ENCODE results near the gene CCDC191.

Gene CCDC191

DNA sequence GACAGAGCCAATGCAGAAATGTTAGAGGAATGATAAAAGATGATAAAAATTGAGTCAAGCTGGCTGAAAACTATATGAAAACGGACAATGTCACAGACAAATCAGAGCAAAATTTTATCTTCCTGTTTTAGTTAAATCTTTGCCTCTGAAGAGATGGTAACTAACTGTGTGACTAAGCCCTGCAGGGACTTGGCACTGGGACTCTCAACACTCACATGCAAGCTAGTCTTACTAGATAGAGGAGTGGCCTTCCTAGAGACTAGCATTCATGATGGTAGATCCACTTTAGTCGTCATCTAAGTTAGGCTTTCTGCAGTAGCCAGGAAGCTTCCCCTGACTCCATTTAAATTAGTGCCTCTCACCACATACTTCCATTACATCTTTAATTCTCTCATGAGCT, 4.1 kb downstream of the CCDC191 start:
- DNase-seq, result no peak

DNA sequence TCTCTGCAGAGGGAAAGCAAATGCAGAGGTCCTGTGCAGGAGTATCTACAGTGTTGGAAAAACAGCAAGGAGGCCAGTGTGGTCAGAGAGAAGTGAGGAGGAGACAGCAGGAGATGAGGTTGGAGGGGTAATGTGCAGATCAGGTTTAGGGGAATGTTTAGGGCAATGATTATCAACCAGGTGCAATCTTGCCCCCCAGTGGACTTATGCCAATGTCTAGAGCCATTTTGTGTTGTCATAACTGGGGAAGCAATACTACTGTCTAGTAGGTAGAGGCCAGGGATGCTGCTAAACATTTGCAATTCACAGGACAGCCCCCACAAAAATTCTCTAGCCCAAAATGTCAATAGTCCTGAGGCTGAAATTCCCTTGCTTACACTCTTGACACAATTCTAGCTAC, 13.1 kb downstream of the CCDC191 start:
- no peak for DNase-seq

DNA sequence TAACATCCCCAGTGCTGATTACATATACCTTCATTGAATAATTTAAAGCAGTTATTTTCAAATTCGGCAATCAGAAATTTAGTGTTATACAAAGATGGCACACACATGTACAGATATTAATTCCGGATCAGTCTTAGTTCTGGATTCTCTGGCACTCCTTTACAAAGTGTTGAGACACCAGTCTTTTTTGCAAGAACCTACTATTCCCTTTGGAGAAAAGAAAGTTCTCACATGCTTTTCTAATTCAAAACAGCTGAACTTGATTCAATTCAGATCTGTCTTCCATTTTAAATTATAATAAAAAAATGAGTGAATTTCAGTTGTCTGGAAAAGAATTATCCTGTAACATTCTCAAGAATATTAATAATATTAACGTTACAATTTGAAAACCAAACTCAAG, 20.4 kb downstream of the CCDC191 start:
- DNase-seq, result no peak

DNA sequence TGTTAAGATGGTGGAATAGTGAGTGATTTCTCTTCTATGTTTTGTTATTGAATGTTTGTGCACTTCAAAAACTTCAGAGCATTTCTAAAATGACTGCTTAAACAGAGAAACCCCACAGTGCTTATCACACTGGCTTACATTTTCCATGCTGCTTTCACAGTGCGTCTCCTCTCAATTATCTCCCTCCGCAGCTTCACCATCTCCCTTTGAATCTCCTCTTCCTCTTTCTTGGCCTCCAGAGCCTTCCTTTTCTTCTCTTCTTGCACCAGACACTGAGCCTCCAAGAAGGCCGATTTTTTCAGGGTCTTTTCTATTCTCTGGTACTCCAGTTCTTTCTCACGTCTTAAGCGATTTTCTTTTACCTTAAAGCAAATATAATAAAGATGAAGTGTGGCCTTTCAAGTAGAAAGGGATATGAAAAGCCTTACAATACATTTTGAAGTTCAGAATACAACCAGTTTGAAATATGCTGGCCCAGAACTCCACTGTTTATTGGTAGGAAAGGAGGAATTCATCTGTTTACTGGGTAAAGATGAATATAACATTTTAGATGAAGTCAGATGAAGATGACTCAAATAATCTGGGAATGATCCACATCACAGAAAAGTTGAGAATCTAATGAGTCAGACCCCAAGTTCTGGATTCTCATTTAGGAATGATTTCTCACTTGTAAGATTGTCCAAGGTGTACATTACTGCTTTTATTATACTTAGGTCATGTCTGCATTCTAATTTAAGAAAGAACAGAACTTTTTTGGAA, 21.4 kb downstream of the CCDC191 start:
- DNase-seq, result no peak

DNA sequence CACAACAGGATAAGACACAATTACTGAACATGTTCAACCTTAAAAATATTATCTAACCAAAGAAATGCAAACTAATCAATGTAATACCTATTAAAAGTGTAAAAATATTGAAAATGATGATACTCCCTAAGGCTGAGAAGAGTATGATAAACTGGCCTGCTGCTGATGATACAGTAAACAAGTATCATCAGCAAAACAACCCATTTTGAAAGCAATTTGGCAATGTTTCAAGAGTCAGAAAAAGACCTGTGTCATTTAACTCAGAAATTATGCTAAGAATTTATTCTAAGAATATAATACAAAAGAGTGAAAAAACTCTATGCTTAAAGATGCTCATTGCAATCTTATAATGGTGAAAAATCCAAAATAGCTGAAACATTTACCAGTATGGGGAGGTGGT, 22.1 kb downstream of the CCDC191 start:
- DNase-seq, result no peak

DNA sequence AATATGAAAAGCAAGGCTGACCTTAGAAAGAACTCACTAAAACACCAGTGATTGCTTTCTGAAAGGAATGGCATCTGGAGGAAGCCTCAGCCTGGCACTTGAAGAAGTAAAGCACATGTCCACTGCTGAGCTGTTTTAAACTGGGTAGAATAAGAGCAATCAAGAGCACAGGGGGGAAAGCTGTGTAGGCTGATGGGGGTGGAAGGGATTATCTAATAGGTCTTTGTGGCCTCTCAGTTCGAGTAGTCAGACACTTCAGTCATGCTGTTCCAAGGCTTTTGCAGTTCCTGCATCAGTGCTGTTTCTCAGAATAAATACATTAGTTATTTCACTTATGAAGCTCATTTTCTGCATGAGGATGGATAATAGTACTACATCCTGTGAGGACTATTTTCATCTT, 22.6 kb downstream of the CCDC191 start:
- no peak for DNase-seq

DNA sequence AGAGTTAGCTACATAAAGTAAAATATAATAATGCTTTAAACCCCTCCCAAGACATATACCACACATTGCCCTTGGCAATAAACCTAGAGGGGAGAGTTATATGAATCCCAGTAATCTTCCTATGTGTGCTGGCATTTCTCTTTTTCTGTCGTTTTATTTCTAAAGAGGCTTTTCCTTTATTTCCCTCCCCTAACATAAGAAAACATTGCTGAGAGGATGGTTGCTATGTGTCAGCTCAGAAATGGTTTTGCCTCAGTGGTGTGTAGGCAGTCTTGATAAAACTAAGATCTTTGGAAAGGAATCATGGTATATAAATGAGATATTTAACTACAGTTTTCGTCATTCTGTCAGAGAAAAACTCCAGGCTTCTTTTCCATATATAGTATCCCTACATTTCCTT, 30.0 kb downstream of the CCDC191 start:
- DNase-seq, result no peak

DNA sequence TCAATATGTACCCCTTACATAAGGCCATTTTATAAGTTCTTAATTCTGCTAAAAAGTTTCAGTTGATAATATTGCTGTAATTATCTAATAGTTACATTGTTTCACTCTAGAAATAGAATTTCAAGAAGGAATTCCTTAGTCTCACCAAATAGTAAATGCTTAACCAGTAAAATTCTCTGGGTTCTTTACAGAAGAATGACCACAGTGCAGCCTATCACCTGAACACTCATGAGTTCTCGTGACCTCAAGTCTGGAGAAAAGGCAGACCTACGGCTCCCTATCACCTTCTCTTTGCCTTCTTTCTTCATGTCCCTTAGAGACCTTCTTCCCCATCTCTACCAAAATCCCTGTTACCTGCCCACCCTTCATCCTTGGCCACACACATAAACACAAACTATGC, 30.9 kb downstream of the CCDC191 start:
- no peak for DNase-seq

DNA sequence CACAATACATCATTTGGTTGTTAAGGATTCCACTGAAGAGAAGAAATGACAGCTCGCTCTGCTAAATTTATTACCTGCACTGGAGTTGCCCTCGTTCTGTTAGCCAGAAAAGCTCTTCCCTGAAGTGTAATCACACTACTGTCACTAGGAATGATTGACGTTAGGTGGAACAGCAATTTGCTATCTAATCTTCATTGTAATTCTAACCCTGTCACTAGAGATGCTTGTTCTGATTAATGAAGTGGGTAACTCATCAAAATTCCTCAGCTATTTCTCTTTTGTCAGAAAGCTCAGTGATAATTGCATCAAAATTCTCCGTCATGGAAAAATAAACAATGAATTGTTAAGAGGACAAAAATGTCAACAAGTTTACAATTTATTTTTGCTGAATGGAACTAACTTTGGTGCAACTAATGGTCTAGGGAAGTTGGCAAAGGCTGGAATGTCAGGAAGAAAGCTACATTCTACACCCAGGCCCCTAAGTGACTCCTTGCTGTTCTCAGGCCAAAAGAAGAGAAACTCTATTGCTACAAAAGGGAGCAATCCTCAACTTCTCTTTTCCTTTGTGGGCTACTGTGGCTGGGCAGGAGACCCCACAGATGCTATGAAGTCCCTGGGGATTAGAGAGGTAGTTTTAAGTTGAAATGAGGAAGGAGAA, 34.1 kb downstream of the CCDC191 start:
- DNase-seq, result no peak

DNA sequence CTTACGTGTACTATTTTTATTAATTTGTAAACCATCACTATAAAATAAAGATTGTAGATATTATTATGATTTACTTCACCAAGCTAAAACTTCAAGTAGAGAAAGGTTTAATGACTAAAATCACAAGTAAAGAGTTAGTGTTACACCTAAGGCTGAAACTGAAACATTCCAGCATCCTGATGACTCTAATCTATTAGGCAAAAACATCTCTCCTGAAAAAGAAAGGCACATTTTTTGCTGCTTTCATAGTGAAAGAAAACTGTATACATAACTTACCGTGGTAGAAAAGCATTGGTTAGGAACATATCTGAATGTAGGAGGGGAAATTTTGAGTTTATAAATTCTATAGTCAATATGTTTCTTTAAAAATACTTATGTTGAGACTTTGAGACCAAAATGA, 35.4 kb downstream of the CCDC191 start:
- no peak for DNase-seq

DNA sequence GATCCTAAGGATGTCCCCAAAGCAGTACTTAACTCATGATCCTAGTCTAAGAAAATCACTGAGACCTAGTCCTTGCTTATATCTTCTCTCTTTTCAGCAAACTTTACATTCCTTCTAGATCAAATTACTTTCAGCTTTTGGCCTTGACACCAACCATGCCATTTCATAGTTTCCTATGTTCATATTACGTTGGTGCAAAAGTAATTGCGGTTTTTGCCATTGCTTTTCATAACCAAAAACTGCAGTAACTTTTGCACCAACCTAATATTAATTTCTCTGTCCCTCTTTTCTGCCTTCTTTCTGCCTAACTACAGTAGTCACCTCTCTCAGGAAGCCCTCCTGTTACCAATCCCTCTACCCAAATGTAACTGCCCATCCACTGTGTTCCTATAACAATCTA, 36.8 kb downstream of the CCDC191 start:
- DNase-seq, result no peak

DNA sequence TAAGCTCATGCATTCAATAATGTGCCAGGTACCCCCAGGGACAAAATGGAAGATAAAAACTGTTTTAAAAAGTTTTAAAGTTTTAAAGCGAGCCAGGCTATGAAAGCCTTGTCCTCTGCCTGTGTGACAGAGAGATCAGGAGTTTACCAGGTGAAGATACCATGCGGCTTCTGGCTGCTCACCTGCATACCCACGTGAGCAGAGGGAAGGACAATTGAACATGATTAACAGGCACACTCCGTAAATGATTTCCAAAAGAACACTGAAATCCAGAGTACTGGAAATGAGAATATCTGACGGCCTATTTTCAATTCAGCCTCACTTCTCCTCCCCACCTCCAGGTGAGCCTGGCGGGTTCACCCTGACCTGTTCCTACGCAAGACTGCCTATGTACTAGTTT, 42.1 kb downstream of the CCDC191 start:
- no peak for DNase-seq

DNA sequence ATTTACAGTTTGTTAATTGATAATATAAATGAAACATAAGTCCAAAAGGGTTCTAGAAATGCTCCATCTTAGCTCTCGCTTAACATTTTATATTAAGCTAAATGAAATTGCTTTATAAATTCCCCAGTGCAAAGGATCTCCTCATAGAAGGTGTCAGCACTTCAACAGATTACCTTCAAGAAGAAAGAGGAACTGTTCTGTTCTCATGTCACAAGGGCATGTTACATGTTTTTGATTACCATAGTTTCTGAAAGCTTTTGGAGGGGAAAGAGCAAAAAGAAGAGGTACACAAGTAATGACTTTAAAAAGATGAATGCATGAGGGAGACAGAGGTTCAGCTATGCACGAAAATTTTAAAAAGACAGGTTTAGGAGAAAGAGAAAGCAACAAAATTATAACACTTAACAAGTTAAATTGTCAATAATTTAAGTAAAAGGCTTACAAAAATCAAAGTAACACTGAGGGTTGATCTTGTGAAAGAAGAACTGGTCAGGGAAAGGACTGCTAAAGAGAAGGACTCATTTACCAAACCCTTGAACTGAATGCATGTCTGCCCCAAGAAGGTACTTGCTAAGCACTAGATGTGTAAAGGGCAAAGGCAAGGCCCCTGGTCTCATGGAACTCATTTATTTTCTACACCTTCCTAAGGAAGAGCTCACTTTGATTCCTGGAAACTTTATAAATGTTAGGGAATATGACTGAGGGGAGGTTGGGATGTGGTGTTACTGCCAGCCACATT, 45.1 kb downstream of the CCDC191 start:
- DNase-seq, result no peak

DNA sequence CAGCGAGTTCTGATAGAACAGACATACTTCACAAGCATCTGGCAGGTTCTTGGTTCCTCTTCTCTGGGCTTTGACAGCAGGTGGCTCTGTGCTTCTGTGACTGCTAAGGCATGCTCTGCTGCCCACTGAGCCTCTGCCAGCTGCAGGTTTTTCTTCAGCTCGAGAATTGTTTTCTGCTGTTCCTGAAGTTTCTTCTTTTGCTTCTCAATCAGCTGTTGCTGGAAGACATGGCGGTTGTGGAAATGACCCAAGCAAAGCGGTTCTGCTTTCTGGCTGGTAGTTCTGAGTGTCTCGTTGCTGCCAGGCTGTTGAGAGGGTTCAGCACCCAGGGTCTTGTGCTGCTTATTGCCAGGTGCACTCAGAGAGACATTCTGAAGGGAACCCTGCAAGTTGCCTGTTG, 50.8 kb downstream of the CCDC191 start:
- DNase-seq, result no peak

DNA sequence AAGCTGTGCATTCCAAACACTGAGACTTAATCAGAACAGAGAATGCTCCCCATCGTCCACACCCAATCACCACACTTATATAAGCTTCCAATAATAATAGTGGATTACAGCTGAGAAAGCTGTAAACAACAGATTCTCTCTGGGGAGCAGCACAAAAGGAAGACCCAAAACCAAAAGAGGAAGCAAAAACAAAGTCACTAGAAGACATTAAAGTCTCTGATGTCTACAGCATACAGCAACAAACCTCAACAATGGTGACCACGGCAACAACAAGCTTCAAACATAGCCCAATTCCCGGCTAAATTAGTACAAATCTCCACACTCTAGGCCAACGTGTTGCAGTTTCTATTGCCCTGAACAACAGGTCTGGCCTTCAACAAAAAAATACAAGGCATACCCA, 70.8 kb downstream of the CCDC191 start:
- no peak for DNase-seq

DNA sequence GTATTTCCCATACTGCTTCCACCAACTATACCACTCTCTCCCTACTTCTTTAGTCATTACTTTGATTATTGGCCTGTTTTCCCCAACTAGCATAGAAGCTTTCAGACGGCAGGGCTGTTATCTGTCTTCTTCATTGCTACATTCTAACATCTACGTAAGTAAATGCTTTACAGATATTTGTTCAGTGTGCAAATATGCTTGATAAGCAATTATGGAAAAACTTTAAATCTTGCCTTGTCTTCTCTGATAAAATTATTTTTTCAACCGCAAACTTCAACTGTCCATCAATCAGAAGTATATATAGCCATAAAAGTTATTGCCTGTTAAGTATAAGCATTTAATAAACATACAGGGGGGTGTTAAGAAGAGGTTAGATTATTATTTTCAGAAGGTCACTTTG, 72.8 kb downstream of the CCDC191 start:
- no peak for DNase-seq

DNA sequence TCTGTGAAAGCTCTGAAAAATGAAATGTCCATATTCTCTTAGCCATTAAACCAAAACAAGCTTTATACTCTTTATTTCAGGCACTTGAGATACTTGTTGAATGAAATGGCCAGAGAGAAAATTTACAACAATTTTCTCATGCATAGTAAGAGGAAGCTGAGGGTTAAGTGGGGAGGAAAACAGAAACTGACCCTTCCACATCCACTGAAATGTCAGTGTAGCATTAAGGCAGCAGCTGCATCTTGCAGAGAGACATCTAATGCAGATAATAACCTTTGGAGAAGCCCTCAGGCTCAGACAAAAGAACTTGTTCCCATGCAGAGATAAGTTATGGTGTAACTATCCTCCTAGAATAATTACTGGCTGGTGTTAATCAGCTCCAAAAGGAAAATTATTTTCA, 74.5 kb downstream of the CCDC191 start:
- no peak for DNase-seq

DNA sequence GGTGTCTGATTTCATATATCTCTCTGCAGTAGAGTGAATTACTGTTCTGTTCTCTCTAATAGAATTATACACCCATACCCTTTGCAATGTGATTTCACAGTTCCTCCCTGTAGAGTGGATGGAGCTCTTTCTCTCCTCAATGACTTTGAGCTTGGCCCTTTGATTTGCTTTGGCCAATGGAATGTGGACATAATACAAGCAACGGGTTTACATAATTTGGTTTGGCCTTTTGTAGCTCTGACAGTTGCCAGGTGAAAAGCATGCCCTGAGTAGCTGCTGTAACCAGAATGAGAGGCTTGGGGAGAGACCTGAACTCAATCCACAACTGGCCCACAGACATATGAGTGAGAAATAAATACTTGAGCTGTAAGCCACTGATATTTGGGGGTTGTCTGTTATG, 76.4 kb downstream of the CCDC191 start:
- no peak for DNase-seq

DNA sequence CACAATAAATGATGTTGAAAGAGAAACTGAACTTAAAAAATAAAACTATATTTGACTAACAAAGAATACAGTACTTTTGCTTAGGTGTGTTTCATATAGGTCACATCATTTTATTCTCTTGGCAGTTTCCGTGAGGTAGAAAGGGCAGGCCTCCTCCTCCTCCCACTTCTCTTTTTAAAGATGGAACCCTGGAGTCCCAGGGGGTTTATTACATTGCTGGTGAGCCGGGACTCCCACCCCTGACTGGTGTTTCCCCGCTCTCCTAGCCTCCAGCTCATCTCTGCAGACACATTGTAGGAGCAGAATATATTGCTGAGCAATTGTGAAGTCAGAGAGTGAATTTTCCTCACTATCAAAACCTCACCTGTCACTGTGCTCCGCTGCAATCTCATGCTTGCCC, 78.5 kb downstream of the CCDC191 start:
- no peak for DNase-seq

DNA sequence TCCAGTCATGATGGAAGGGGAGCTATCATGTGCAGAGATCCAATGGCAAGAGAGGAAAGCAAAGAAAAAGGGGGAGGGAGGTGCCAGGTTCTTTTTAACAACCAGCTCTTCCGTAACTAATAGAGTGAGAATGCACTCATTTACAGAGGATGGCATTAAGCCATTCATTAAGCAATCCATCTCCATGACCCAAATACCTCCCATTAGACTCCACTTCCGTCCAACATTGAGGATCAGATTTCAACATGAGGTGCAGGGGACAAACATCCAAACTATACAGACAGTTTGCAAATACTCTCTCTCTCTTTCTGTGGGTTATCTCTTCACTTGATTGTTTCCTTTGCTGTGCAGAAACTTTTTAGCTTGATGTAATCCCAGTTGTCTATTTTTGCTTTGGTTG, 87.3 kb downstream of the CCDC191 start:
- DNase-seq, result no peak

DNA sequence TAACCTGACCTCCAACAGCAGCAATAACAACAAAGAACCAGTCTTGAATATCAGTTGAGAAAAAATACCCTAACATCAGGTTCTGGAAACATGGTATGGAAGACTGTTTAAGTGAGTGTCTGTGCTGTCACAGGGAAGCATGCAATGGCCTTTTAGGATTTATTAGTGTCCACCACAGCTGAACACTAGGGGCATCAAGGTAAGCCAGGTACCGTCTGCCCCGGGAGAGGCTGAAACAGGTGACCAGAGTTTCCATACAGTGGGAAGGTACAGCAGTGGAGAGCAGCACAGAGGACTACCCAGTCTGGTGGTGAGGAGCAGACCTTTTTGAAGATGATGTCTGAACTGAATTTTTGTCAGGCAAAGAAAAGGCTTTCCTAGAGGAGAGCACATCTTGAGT, 90.2 kb downstream of the CCDC191 start:
- no peak for DNase-seq

DNA sequence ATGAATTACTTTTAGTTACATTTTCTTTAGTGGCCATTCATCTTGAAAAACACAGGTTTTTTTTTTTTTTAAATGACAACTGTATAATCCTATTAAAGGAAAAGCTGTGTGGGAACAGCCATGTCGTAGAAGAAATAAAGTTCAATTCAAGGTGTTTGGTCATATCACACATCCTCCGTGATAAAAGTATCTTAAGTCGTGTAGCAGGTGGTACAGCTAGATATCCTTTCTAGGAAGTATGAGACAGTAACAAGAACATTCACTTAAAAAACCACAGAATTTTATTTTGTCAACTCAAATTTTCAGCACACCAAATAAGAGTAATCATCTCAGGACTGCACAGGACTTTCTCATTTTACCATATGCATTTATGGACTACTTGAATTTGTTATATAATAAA, 92.4 kb downstream of the CCDC191 start:
- DNase-seq, result no peak

DNA sequence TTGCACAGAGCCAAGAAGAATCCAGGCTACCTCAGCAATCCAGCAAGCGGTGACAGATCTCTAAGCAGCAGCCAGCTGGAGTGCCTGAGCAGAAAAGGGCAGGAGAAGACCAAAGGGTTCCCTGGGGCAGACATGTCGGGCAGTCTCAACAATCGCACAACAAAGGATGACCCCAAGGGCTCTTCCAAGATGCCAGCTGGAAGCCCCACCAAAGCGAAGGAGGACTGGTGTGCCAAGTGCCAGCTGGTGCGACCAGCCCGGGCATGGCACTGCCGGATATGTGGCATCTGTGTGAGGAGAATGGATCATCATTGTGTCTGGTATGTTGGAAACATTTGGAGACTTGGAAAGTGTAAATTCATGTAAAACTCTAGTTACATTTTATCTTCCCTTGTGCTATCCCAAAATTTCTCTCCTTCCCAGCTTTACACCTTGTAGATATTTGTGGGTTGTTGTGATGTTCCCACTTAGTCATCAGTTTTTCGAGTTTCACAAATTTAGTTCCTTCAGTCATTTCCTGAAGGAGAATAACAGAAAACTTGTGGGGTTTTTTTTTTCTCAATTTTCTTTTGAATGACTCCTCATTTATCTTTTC, 102.1 kb downstream of the CCDC191 start:
- no peak for DNase-seq

DNA sequence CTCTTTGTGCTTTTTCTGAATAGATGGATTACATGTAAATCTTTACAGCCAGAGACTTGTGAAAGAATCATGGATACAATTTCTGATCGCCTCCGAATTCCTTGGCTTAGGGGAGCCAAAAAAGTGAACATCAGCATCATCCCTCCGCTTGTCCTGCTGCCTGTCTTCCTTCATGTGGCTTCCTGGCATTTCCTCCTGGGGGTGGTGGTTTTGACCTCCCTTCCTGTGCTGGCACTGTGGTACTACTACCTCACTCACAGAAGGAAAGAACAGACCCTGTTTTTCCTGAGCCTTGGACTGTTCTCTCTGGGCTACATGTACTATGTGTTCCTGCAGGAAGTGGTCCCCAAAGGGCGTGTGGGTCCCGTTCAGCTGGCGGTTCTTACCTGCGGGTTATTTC, 102.6 kb downstream of the CCDC191 start:
- DNase-seq, result no peak
